NCI-H526 treated with DMSO at 0.1 percent for 48 hours (cell line): ENCODE results near the gene NOA1.
"Not testable (repeated sequence)": the region's sequence is repeated elsewhere in the genome, so short reads cannot be mapped to it uniquely, and the experiment has no call there.

Experiments
- DNase-seq: peaks from one replicate; lab custom pipeline; 2025; lab: John Stamatoyannopoulos, UW

NOA1 gene

DNA sequence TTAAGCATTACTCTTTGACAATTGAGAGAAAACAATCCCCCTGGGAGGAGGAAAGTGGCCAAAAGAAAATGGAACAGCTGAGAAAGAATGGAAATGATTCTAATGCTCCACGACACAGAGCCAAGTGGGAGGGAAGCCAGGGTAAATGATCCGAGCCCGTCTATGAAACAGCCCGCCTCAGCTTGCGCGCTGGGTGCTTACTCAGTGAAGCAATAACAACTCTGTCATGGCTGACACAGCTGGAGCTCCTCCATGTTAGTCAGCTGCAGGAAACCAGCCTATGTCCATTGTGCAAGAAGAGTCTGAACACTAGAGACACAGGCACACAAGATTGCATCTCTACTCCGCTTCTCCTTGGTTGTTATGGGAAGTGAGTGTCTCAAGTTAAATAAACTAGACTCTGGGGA, 19.3 kb downstream of the NOA1 start:
- DNase-seq, result no peak

DNA sequence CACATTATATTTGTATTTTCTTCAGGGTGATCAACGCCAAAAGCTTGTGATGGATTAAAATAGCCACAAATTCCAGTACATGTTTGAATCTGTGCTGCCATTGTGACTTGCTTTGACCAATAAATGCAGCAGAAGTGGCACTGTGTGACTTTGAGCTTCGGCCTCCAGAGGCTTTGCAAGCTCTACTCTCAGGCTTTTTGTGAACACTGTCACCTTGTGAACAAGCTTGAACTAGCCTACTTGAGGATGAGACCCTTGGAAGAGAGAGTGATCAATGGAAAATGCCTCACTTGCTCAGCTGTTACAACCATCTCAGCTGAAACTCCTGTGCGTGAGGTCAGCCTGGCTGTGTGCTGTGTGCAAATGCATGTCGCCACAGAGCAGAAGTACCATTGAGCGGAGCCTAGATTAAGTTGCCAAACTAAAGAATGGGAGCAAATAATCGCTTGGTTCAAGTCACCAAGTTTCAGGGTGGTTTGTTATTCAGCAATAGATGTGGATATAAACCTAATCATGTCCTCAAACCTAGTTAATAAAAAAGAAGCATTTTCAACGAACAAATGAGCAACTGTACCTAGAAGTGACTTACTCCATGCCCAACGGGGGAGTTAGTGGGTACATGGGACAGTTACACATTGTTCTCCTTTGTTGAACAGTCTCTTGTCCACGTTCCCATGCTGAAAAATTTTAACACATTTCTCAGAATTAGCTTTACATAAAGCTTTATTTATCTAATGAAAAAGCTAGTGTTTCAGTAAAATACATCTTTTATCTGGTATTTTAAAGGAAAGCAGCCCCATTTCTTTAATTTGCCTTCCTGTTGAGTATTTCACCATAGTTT, 23.5 kb downstream of the NOA1 start:
- DNase-seq, result no peak

DNA sequence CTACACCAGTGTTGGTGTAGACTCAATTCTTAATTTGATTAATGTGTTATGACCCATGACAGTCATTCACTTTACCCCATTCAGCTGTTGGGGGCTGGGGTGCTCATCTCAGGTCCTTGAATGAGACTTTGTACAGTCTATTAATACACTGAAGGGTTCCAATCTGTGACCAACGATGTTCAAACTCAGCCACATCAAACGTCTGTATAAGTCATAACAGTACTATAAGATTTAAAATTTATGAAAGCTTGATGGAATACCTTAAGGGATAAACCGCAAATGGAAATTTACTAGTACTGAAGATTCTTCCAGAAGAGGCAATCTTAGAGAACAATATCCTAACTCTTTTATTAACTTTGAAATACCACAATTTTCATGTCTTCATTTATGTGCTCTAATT, 36.0 kb downstream of the NOA1 start:
- DNase-seq, result no peak

DNA sequence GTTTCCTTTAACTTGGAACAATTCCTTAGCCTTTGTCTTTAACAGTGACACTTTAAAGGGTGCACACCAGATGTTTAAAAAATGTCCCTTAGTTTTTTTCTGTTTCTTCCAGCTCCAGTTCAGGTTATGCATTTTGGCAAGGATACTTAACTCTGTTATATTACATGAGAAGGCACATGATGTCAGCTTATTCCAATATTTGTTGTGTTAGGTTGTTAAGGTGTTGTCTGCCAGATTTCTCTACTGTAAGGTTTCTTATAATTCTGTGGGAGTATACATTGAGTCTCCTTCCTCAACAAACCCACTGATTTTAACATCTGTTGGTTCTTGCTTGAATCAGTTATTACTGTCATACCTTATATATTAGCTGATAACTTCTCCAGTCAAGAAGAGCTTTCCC, 36.4 kb downstream of the NOA1 start:
- no peak for DNase-seq

DNA sequence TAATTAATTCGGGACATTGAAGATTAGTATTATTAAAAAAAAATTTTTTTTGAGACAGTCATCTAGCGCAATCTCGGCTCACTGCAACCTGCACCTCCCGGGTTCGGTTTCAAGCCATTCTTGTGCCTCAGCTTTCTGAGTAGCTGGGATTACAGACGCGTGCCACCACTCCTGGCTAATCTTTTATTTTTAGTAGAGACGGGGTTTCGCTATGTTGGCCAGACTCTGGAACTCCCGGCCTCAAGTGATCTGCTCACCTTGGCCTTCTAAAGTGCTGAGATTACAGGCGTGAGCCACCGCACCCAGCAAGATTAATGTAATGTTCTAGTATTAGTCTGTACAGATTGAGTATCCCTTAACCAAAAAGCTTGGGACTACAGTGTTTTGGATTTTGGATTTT, 37.0 kb downstream of the NOA1 start:
- DNase-seq, result no peak

DNA sequence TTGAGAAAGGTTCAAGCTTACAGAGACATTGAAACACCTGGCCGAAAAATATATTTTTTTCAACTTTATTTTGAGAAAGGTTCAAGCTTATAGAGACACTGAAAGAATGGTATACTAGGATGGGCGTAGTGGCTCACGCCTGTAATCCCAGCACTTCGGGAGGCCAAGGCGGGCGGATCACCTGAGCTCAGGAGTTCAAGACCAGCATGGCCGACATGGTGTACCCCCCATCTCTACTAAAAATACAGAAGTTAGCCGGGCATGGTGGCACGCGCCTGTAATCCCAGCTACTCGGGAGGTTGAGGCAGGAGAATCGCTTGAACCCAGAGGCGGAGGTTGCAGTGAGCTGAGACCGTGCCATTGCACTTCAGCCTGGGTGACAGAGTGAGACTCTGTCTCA, 37.6 kb downstream of the NOA1 start:
- not testable (repeated sequence) for DNase-seq

DNA sequence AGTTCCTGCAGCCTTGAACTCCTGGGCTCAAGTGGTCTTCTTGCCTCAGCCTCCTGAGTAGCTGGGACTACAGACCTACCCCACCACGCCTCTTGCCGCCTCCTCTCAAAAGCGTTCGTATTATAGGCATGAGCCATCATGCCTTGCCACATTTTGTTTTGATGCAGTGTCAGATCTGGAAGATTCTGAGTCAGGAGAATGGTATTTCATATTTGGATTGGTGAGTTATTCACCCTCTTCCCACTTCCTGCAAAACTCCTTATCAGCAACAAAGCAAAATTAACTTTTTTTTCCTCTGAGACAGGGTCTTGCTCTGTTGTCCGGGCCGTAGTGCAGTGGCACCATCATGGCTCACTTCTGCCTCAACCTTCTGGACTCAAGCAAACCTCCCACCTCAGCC, 40.1 kb downstream of the NOA1 start:
- no peak for DNase-seq

DNA sequence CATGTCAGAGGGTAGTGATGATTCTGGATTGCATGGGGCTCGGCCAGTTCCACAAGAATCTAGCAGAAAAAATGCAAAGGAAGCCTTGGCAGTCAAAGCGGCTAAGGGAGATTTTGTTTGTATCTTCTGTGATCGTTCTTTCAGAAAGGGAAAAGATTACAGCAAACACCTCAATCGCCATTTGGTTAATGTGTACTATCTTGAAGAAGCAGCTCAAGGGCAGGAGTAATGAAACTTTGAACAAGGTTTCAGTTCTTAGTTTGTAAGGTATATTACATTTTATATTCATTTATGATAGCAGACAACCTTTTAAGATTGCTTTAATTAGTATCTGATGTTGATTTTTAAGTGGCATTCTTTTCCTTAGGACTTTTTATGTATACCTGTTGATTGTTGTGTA, 45.5 kb downstream of the NOA1 start:
- DNase-seq, result no peak

DNA sequence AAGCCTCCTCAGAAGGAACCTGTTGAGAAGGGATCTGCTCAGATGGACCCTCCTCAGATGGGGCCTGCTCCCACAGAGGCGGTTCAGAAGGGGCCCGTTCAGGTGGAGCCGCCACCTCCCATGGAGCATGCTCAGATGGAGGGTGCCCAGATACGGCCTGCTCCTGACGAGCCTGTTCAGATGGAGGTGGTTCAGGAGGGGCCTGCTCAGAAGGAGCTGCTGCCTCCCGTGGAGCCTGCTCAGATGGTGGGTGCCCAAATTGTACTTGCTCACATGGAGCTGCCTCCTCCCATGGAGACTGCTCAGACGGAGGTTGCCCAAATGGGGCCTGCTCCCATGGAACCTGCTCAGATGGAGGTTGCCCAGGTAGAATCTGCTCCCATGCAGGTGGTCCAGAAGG, 46.8 kb downstream of the NOA1 start:
- DNase-seq, result no peak

DNA sequence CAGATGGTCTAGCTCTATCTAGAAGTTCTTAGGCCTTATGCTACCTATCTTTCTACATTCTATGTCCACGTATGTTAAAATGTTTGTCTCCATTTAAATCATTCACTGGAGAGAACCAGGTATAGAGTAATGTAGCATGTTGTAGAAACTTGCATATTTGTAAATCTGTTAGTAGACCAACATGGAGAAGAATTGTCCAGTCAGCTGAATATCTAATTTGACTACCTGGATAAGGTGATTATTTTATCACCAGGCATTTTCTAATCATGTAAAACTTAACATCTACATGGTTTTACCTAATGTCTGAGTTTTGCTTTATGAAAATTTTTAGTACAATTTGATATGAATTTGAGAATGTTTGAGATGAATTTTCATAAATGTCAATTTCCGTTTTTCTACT, 50.2 kb downstream of the NOA1 start:
- no peak for DNase-seq

DNA sequence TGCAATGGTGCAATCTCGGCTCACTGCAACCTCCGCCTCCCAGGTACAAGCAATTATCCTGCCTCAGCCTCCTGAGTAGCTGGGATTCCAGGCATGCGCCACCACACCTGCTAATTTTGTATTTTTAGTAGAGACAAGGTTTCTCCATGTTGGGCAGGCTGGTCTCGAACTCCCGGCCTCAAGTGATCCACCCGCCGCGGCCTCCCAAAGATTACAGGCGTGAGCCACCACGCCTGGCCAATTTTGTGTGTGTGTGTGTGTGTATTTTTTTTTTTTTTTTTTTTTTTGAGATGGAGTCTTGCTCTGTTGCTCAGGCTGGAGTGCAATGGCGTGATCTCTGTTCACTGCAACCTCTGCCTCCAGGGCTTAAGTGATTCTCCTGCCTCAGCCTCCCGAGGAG, 62.4 kb downstream of the NOA1 start:
- DNase-seq, result not testable (repeated sequence)

DNA sequence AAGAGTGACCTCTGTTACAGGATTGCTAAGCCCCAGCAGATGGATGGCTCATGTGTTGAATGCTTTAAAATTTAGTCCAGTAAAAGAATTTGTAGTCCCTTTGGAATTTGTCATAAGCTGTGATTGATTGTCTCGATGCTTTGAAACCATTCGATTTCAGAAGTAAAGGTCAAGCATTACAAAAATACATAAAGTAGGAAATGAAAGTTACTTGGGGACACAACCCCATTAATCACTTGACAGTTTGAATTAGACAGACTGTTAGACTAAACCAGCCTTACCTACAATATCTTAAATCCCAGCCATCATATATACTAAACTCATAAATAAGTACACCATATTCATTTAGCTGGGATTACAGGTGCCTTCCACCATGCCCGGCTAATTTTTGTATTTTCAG, 63.1 kb downstream of the NOA1 start:
- no peak for DNase-seq
